ENCODE results near the gene ARHGEF40.

- no peak for TF ChIP-seq EZH2phosphoT487 (IDR thresholded peaks at IDR 0.05; ENCODE audit: borderline replicate concordance)
- no peak for TF ChIP-seq CTCF (conservative IDR thresholded peaks at IDR 0.05; ENCODE audit: low read length)
These were observed 15.3 kb upstream of the ARHGEF40 start for GRCh38 chr14:21054768-21055145.
